ENCODE data around the gene INTS14.

DNA sequence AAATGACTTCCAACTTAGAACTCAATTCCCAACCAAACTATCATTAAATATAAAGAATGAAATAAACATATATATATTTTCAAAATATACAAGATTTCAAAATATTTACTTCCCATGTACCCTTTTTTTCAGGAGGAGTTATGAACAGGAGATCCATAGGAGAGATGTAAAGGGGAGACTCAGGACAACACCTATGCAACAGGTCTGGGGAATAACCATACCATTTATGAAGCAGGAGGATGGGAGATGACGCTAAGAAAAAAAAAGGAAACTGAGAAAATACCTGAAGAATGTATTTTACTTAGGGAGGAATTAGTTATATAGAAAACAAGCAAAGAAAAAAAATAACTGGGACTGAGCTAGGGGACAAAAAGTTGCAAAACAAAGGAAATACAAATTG lies 23.8 kb downstream of the INTS14 start:
- TF ChIP-seq, protein P1, sequence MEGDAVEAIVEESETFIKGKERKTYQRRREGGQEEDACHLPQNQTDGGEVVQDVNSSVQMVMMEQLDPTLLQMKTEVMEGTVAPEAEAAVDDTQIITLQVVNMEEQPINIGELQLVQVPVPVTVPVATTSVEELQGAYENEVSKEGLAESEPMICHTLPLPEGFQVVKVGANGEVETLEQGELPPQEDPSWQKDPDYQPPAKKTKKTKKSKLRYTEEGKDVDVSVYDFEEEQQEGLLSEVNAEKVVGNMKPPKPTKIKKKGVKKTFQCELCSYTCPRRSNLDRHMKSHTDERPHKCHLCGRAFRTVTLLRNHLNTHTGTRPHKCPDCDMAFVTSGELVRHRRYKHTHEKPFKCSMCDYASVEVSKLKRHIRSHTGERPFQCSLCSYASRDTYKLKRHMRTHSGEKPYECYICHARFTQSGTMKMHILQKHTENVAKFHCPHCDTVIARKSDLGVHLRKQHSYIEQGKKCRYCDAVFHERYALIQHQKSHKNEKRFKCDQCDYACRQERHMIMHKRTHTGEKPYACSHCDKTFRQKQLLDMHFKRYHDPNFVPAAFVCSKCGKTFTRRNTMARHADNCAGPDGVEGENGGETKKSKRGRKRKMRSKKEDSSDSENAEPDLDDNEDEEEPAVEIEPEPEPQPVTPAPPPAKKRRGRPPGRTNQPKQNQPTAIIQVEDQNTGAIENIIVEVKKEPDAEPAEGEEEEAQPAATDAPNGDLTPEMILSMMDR (IDR thresholded peaks at IDR 0.05): no peak
- TF ChIP-seq POLR2A (IDR thresholded peaks at IDR 0.05): no peak

Data from thyroid gland (tissue), 4 donors.